Prostate gland (tissue), 2 donors: ENCODE measurements around the gene HSPB1. TPM values are rescaled to one million over a fixed set of nuclear protein-coding genes. Genes with fewer than 3 reads are reported as not detected.

Experiments
- DNase-seq: peaks from one replicate; pipeline ENCODE4 v3.0.0-alpha.2; 2019; ENCODE audit warnings: low spot score
- H3K27ac ChIP-seq, 2 donors: fragments of 200-600 bp; sonication (generic); 2 replicates each; pipeline ENCODE4 v1.5.1; 2017 to 2019
- H3K27me3 ChIP-seq: fragments of 200-600 bp; sonication (generic); replicated peaks from 2 replicates; pipeline ENCODE4 v1.5.1; 2019; ENCODE audit not compliant: insufficient read depth
- H3K36me3 ChIP-seq, 2 donors: fragments of 200-600 bp; sonication (generic); 1 replicate in 1 of 2; 2 replicates in 1 of 2; pipeline versions ENCODE4 v1.5.1 to v1.8.1; 2017 to 2019
- H3K4me1 ChIP-seq: fragments of 200-600 bp; sonication (generic); replicated peaks from 2 replicates; pipeline ENCODE4 v1.5.1; 2019
- H3K4me3 ChIP-seq, 2 donors: fragments of 200-600 bp; sonication (generic); 2 replicates each; pipeline ENCODE4 v1.5.1; 2017 to 2019
- H3K9me3 ChIP-seq: fragments of 200-600 bp; sonication (generic); 2 replicates; pipeline ENCODE4 v1.5.1; 2017
- CTCF ChIP-seq, 4 experiments: fragments of 200-600 bp in 2 of 4; fragments of 450-650 bp in 2 of 4; sonication (generic) in 2 of 4; IDR thresholded peaks; 1 replicate in 3 of 4; 2 replicates in 1 of 4; pipeline ENCODE4 v1.5.1; 2016 to 2019; ENCODE audit warnings: antibody characterized with exemption in 4 of 4, mild to moderate bottlenecking in 2 of 4, moderate library complexity in 2 of 4
- POLR2A ChIP-seq: fragments of 450-650 bp; IDR thresholded peaks from one replicate; pipeline ENCODE4 v1.6.1; 2016; ENCODE audit warnings: antibody characterized with exemption, mild to moderate bottlenecking
- POLR2AphosphoS5 ChIP-seq: sonication (generic); formaldehyde crosslinking; IDR thresholded peaks from one replicate; pipeline ENCODE4 v1.6.1; 2017; ENCODE audit warnings: antibody characterized with exemption
- WGBS: methylation state at CpG from one replicate; pipeline ENCODE4 v1.1.5; 2018; 5-methylcytosine and 5-hydroxymethylcytosine counted together
- intact Hi-C: fragments of 100-400 bp; cut with DNase I; formaldehyde crosslinking; loops from one replicate; pipeline ENCODE4 v1.14.2; 2022
- total RNA-seq, 2 donors: library from RNA; depleted of rRNA; stranded (reverse); fragments of >200 nt; gene quantifications; one replicate each; pipeline ENCODE4 v1.1.0, GENCODE V29; 2016

The HSPB1 gene
- total RNA-seq, 2 donors from 2014 or later, result 781 to 833 TPM

GRCh38 chr7:76342222-76342621 is 39.7 kb downstream of the HSPB1 start:
- no peak for TF ChIP-seq CTCF (IDR thresholded peaks at IDR 0.05)
- TF ChIP-seq POLR2AphosphoS5, result no peak
- TF ChIP-seq POLR2A, result no peak
- Histone ChIP-seq H3K36me3 (no peaks in the 10 kb centered on the region), H3K27ac (no peak overlapping the region), H3K4me3 (no peak overlapping the region), H3K9me3 (no peaks in the 10 kb centered on the region), H3K27me3 (no peaks in the 10 kb centered on the region), H3K4me1 (no peaks in the 10 kb centered on the region)
- WGBS, result 90% methylated on average over 5 of the region's 5 CpGs
- intact Hi-C loops, result no loop called here
- DNase-seq, result no peak

GRCh38 chr7:76343294-76343930 is 40.9 kb downstream of the HSPB1 start:
- no peaks in the 10 kb centered on the region for H3K9me3 ChIP-seq
- H3K27ac ChIP-seq, result no peak overlapping the region
- TF ChIP-seq POLR2AphosphoS5 (no peak), CTCF (IDR thresholded peaks at IDR 0.05) (no peak), POLR2A (no peak)
- no peaks in the 10 kb centered on the region for H3K27me3 ChIP-seq
- WGBS, result 94% methylated on average over 6 of the region's 6 CpGs
- intact Hi-C loops, result no loop called here
- H3K4me3 ChIP-seq, result no peak overlapping the region
- H3K4me1 ChIP-seq, result no peaks in the 10 kb centered on the region
- no peak for DNase-seq
- no peaks in the 10 kb centered on the region for H3K36me3 ChIP-seq

GRCh38 chr7:76343931-76344321 is 41.5 kb downstream of the HSPB1 start:
- Histone ChIP-seq H3K27ac (no peak overlapping the region), H3K4me1 (no peaks in the 10 kb centered on the region), H3K4me3 (no peak overlapping the region), H3K27me3 (no peaks in the 10 kb centered on the region), H3K36me3 (no peaks in the 10 kb centered on the region), H3K9me3 (no peaks in the 10 kb centered on the region)
- TF ChIP-seq CTCF (IDR thresholded peaks at IDR 0.05) (no peak), POLR2AphosphoS5 (no peak), POLR2A (no peak)
- no peak for DNase-seq
- WGBS, result 93% methylated on average over 6 of the region's 6 CpGs
- intact Hi-C loops, result no loop called here

GRCh38 chr7:76346097-76346496 is 43.6 kb downstream of the HSPB1 start:
- Histone ChIP-seq H3K9me3 (no peaks in the 10 kb centered on the region), H3K27me3 (no peaks in the 10 kb centered on the region), H3K4me1 (no peaks in the 10 kb centered on the region), H3K36me3 (peaks cover 0 to 10% of the 10 kb centered on the region in 2 donors), H3K27ac (no peak overlapping the region), H3K4me3 (no peak overlapping the region)
- no peak for DNase-seq
- WGBS, result 93% methylated on average over 6 of the region's 6 CpGs
- intact Hi-C loops, result no loop called here
- TF ChIP-seq POLR2AphosphoS5 (no peak), POLR2A (no peak), CTCF (IDR thresholded peaks at IDR 0.05) (no peak)

- Histone ChIP-seq H3K4me3 (no peak overlapping the region), H3K27me3 (no peaks in the 10 kb centered on the region), H3K27ac (no peak overlapping the region), H3K36me3 (peaks cover 0 to 10% of the 10 kb centered on the region in 2 donors), H3K9me3 (no peaks in the 10 kb centered on the region), H3K4me1 (no peaks in the 10 kb centered on the region)
- 77% methylated on average over 8 of the region's 8 CpGs for WGBS
- TF ChIP-seq POLR2AphosphoS5 (no peak), POLR2A (no peak), CTCF (IDR thresholded peaks at IDR 0.05) (no peak)
- intact Hi-C loops, result no loop called here
- DNase-seq, result no peak
Observed at GRCh38 chr7:76346778-76347177, 44.3 kb downstream of the HSPB1 start.
